ENCODE measurements around the gene AKAP13. TPM values are rescaled to one million over a fixed set of nuclear protein-coding genes. Genes with fewer than 3 reads are reported as not detected.

The AKAP13 gene
- total RNA-seq, 1 experiment from 2014 or later, result 47.3 TPM

GRCh38 chr15:85706779-85707518, 326.5 kb downstream of the AKAP13 start:
- no peak overlapping the region for H2BK120ac ChIP-seq (ENCODE audit: low read depth, low read length, poor library complexity, severe bottlenecking)
- no peak overlapping the region for H3K18ac ChIP-seq (ENCODE audit: insufficient read length, low read depth, low read length)
- no peaks in the 10 kb centered on the region for H3K27me3 Mint-ChIP-seq (ENCODE audit: low read depth)
- no peak overlapping the region for H4K5ac ChIP-seq (ENCODE audit: insufficient read length, low read depth, low read length)
- H3K79me2 ChIP-seq (ENCODE audit: insufficient read depth, low read length), result no peaks in the 10 kb centered on the region
- H3K36me3 Mint-ChIP-seq (ENCODE audit: insufficient read depth in 1 of 3, low read depth in 3 of 3), result peaks cover 0 to 10% (median 10%) of the 10 kb centered on the region in 3 experiments; a peak in 5 of 7 replicates
- no peaks in the 10 kb centered on the region for H4K20me1 ChIP-seq (ENCODE audit: control insufficient read depth, insufficient read depth, insufficient read length)
- no peak overlapping the region for H2BK15ac ChIP-seq (ENCODE audit: low read depth, low read length)
- H2BK12ac ChIP-seq (ENCODE audit: insufficient read length, low read depth, low read length), result no peak overlapping the region
- H3K9me3 Mint-ChIP-seq, result no peaks in the 10 kb centered on the region
- H3K23ac ChIP-seq (ENCODE audit: insufficient read length, low read depth, low read length), result no peak overlapping the region
- H2AK5ac ChIP-seq (ENCODE audit: insufficient read length, low read length), result no peak overlapping the region
- DNase-seq, result no peak
- peaks cover 16 to 21% of the 10 kb centered on the region in 2 experiments for H3K4me1 Mint-ChIP-seq
- no peak overlapping the region for H2BK5ac ChIP-seq (ENCODE audit: insufficient read length, low read length)
- peak overlapping the region in 2 of 3 experiments; percentile 2 to 82; a peak in 3 of 7 replicates for H3K27ac Mint-ChIP-seq
- no peak overlapping the region for H3K9ac ChIP-seq (ENCODE audit: extremely low read depth, insufficient read length, low read length)
- no peak overlapping the region for H3K4me3 Mint-ChIP-seq
- no peaks in the 10 kb centered on the region for H3K23me2 ChIP-seq (ENCODE audit: insufficient read length, low read depth, low read length, poor library complexity, severe bottlenecking)
- peaks cover 3% of the 10 kb centered on the region; the same call in 1 of the 2 replicates for H3K4me1 ChIP-seq (ENCODE audit: insufficient read depth, low read length)
- no peak overlapping the region for H3K4me2 ChIP-seq (ENCODE audit: insufficient read depth, insufficient read length, low read length)
- H4K91ac ChIP-seq (ENCODE audit: insufficient read length, low read depth, low read length), result no peak overlapping the region
- H2AFZ ChIP-seq (ENCODE audit: low read length), result no peak overlapping the region
- H3K56ac ChIP-seq (ENCODE audit: insufficient read length, low read depth, low read length), result no peak overlapping the region
- H3K4ac ChIP-seq (ENCODE audit: low read depth, low read length), result no peak overlapping the region
- H2BK20ac ChIP-seq (ENCODE audit: low read depth, low read length, poor library complexity, severe bottlenecking), result no peak overlapping the region
- H3K14ac ChIP-seq (ENCODE audit: insufficient read depth, low read length), result no peak overlapping the region
- no CpG with 5 or more reads among the region's 5 CpGs for WGBS (ENCODE audit: extremely low coverage, insufficient read length, low lambda C conversion rate)
- H4K8ac ChIP-seq (replicated peaks; ENCODE audit: insufficient read length, low read depth, low read length), result no peak overlapping the region
- no peak overlapping the region for H3K27ac ChIP-seq (ENCODE audit: insufficient read length, low read depth, low read length)
- H3K79me1 ChIP-seq (ENCODE audit: insufficient read depth, low read depth, low read length, poor library complexity, severe bottlenecking), result no peaks in the 10 kb centered on the region
- no peaks in the 10 kb centered on the region for H3K27me3 ChIP-seq (ENCODE audit: insufficient read depth, low read length)
- H3K9me3 ChIP-seq (ENCODE audit: control insufficient read depth, low read depth, low read length), result no peaks in the 10 kb centered on the region
- H3T11ph ChIP-seq (ENCODE audit: low read length), result no peak overlapping the region
- no peak for TF ChIP-seq CTCF (conservative IDR thresholded peaks at IDR 0.05)
